ENCODE measurements around the gene F2RL2. TPM values are rescaled to one million over a fixed set of nuclear protein-coding genes. Genes with fewer than 3 reads are reported as not detected.

F2RL2 gene
- total RNA-seq, 1 experiment from 2014 or later = not detected

GRCh38 chr5:76600716-76601115 lies 22.5 kb downstream of the F2RL2 start:
- DNase-seq (ENCODE audit: low read depth, low spot score) = no peak
- in situ Hi-C loops (cut with HindIII; ENCODE audit: low pct_unique_long_range_greater_than_20kb, low sequenced_read_pairs) = no loop called here

DNA sequence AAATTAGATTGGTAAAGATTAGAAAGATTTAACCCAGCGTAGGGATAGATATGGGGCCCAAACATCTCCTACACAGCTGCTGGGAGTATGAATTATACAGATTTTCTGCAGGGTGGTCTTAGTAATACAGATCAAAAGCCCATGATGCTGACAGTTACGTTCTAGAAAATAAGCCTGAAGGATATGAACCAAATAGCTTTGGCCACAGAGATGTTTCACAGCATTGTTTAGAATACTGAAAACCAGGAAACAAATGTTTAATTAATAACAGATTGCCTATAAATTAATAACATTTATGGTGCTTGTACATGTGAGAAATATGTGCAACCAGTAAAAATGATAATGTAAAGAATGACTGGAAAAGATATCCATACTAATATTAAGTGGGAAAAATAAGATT lies 24.7 kb downstream of the F2RL2 start:
- in situ Hi-C loops (cut with HindIII; ENCODE audit: low pct_unique_long_range_greater_than_20kb, low sequenced_read_pairs) = no loop called here
- no peak for DNase-seq (ENCODE audit: low read depth, low spot score)

DNA sequence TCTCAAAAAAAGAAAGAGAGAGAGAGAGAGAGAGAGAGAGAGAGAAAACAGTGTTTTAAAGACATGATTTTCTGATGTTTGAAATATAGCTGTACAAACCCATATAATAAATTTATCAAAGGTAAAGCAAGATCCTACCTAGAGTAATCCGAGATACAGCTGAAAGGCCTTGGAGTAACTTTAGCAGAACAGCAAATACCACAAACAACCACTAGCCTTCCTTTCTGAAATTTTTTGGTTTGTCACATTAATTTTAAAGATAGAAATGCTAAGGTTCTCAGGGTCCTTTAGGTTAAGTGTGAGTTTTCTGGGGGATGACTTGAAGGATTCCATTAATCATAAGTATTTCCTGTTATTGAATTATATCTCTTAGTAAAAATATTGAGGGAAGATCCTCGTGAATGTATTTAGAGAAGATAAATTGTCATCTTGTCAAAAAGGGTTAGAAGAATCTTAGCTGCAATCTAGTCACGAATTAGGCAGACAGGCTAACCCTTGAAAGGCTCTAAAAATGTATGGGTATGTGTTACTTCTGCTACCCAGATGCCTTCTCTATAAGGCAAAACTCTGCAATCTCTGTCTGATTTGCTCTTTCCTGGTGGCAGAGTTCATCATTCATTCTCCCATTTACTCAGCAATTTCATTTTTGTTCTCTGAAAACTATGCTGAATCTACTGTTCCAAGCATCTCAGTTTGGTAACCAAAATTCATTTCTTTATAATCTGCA lies 27.3 kb downstream of the F2RL2 start:
- no peak for DNase-seq (ENCODE audit: low read depth, low spot score)
- in situ Hi-C loops (cut with HindIII; ENCODE audit: low pct_unique_long_range_greater_than_20kb, low sequenced_read_pairs) = no loop called here

GRCh38 chr5:76594107-76594506 lies 29.1 kb downstream of the F2RL2 start:
- in situ Hi-C loops (cut with HindIII; ENCODE audit: low pct_unique_long_range_greater_than_20kb, low sequenced_read_pairs) = no loop called here

DNA sequence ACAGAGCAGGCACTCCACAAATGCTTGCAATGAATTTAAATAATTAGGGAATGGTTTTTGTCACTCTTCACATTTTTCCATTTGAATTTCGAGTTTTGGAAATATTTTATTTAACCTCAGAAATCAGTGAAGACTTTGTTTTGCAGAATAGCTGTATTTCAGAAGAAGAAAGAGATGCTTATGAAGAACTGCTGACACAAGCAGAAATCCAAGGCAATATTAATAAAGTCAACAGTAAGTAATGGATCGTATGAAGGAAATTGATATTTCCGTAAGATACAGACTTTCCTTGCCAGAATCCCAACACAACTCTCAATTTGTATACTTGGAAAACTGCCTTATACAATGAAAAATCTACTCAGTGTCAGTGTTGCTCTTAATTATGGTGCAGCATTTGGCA lies 30.5 kb downstream of the F2RL2 start:
- DNase-seq (ENCODE audit: low read depth, low spot score) = no peak
- in situ Hi-C loops (cut with HindIII; ENCODE audit: low pct_unique_long_range_greater_than_20kb, low sequenced_read_pairs) = no loop called here

More at GRCh38 chr5:76594107-76594506, 29.1 kb downstream of the F2RL2 start:
- no peak for DNase-seq (ENCODE audit: low read depth, low spot score)

- in situ Hi-C loops (cut with HindIII; ENCODE audit: low pct_unique_long_range_greater_than_20kb, low sequenced_read_pairs) = no loop called here
- DNase-seq (ENCODE audit: low read depth, low spot score) = no peak
Measured at GRCh38 chr5:76591366-76591765, 31.8 kb downstream of the F2RL2 start.

- no peak for DNase-seq (ENCODE audit: low read depth, low spot score)
- in situ Hi-C loops (cut with HindIII; ENCODE audit: low pct_unique_long_range_greater_than_20kb, low sequenced_read_pairs) = no loop called here
Measured at GRCh38 chr5:76590027-76590426, 33.2 kb downstream of the F2RL2 start.

DNA sequence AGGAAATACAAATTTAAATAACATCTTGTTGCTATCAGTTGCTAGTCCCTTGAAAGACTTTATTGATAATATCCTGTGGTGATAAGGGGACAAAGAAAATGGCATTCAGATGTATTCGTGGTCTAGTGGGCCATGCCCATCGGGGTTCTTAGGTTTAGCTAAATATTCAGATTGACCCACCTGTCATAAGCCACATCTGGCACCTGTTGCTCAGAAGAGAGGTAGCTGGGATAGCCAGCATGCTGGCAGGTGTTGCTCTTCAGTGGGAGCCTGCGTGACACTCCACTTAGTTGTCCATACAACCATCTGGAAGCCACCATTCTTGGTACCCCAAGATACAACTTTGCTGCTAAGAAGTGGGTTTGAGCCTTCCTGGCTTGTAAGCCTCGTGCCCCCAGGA lies 36.7 kb downstream of the F2RL2 start:
- DNase-seq (ENCODE audit: low read depth, low spot score) = no peak
- in situ Hi-C loops (cut with HindIII; ENCODE audit: low pct_unique_long_range_greater_than_20kb, low sequenced_read_pairs) = no loop called here

GRCh38 chr5:76585783-76586217 lies 37.4 kb downstream of the F2RL2 start:
- DNase-seq (ENCODE audit: low read depth, low spot score) = no peak
- in situ Hi-C loops (cut with HindIII; ENCODE audit: low pct_unique_long_range_greater_than_20kb, low sequenced_read_pairs) = no loop called here

DNA sequence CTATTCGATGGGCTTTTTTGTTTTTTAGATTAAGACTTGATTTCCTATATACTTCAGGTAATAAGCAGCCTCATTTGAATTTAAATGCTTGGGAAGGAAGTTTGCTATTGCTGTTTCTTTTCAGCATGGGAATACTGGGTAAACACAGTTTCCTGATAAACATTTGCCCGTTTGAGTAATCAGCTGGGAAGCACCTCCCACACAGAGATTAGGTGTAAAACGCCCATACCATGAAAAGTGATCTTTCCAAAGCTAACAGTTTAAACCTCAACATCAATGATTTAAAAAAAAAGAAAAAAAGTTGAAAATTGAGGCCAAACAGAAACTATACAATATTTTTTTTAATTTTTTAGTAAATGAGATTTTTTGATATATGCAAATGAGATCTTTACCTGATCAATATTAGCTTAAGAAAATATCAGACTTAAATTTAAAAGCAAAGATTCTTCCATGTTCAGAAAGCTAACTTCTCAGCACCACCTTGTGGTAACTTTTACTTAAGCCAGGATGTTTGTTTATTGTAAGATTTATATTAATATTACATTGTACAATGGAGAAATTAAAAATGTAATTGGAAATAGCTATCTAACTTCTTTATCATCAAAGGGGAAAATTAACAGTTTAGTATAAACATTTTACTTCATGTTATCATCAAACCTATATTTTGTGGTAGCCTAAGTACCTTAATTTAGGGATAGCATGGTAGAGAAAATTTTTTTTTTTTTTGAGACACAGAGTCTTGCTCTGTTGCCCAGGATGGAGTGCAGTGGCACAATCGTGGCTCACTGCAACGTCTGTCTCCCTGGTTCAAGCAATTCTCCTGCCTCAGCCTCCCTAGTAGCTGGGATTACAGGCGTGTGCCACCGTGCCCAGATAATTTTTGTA lies 39.8 kb downstream of the F2RL2 start:
- in situ Hi-C loops (cut with HindIII; ENCODE audit: low pct_unique_long_range_greater_than_20kb, low sequenced_read_pairs) = no loop called here
- DNase-seq (ENCODE audit: low read depth, low spot score) = peak; percentile 20

- in situ Hi-C loops (cut with HindIII; ENCODE audit: low pct_unique_long_range_greater_than_20kb, low sequenced_read_pairs) = no loop called here
- no peak for DNase-seq (ENCODE audit: low read depth, low spot score)
Measured at GRCh38 chr5:76582230-76583162, 40.7 kb downstream of the F2RL2 start.

DNA sequence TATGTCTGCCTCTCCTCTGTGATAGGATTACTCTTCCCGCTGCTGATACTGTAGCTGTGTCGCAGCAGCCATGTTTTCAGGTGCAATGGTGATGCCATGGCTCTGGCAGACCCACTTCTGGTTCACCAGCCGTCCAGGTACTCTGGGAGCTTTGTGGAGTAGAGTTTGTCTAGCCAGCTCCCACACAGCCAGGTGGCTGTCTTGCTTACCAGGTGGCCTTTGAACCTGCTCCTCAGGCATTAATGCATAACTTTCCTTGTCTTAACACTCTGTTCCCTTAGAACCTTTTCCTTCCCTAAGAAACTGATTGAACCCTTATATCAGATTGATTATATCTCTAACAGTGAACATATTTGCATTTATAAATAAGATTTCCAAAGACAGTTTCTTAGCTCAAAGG lies 42.2 kb downstream of the F2RL2 start:
- in situ Hi-C loops (cut with HindIII; ENCODE audit: low pct_unique_long_range_greater_than_20kb, low sequenced_read_pairs) = no loop called here
- DNase-seq (ENCODE audit: low read depth, low spot score) = no peak

DNA sequence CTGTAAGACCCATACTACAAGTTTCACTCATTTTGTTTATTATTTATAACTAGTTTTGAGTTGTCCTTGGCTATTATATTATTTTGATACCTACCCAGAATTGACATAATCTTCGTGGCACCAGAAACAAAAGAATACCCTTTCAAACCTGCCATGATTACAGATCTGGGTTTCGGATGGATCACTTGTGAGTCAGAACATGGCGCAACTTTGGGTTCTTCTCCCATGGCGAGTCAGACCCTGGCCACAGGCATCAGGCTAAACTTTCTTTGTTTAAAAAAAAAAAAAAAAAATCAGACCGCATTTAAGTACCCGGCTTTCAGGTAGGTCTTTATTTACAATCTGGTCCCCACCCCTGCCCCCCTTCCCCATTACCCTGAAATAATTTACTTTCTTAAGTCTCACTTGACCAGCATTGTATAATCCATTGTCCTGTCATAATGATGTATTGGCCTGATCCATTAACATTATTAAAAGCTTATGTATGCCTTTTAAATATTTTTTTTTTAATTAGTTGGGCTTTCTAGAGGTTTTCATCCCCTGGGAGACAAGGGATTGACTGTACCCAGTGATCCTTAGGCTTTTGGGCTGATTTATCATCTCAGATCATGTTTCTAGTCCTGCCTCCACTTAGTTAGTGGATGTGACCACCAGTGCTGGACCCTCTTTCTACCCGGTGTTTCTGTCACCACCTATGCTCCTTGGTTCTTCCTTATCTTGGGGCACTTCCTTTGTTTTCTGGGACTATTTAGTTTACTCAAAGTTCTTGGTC lies 43.9 kb downstream of the F2RL2 start:
- DNase-seq (ENCODE audit: low read depth, low spot score) = no peak
- in situ Hi-C loops (cut with HindIII; ENCODE audit: low pct_unique_long_range_greater_than_20kb, low sequenced_read_pairs) = no loop called here

DNA sequence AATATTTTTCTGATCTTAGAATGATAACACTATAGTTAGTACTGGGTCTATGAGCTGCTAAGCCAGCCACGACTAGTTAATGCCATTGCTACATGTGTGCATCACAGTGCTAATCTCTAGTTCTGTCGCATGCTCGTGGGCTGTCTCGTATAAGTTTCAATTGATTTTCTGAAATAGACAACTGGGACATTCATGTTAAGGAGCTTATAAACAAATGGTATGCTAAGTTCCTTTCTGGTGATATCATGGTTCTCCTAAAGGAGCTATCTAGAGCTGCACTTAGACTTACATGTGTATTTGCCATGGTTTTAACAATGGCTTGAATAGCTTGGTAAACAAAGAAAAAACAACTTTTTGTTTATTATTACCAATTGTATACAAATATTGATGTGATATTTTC lies 46.2 kb downstream of the F2RL2 start:
- in situ Hi-C loops (cut with HindIII; ENCODE audit: low pct_unique_long_range_greater_than_20kb, low sequenced_read_pairs) = no loop called here
- no peak for DNase-seq (ENCODE audit: low read depth, low spot score)

GRCh38 chr5:76576450-76576849 lies 46.8 kb downstream of the F2RL2 start:
- no peak for DNase-seq (ENCODE audit: low read depth, low spot score)
- in situ Hi-C loops (cut with HindIII; ENCODE audit: low pct_unique_long_range_greater_than_20kb, low sequenced_read_pairs) = no loop called here

DNA sequence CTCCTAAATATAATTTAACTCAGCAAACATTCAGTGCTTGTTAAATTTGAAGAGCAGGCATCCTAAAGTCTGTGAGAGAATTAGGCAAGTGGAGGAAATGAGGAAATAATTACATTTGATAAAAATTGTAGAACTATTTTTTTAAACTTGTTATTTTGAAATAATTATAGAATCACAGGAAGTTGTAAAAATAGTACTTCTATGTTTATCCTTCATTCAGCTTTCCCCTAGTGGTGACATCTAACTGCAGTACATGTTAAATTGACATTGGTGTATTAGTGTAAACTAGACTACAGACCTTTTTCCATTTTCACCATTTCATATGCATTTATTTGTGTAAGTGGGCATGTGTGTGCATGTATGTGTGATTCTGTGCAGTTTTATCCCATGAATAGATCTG lies 51.6 kb downstream of the F2RL2 start:
- DNase-seq (ENCODE audit: low read depth, low spot score) = no peak
- in situ Hi-C loops (cut with HindIII; ENCODE audit: low pct_unique_long_range_greater_than_20kb, low sequenced_read_pairs) = no loop called here

- no peak for DNase-seq (ENCODE audit: low read depth, low spot score)
- in situ Hi-C loops (cut with HindIII; ENCODE audit: low pct_unique_long_range_greater_than_20kb, low sequenced_read_pairs) = no loop called here
Measured at GRCh38 chr5:76570153-76570552, 53.0 kb downstream of the F2RL2 start.
